Measurements from ENCODE around the gene MYO5A. TPM values are rescaled to one million over a fixed set of nuclear protein-coding genes. Genes with fewer than 3 reads are reported as not detected.

MYO5A gene
- total RNA-seq, 1 experiment from 2014 or later: 61.1 TPM

DNA sequence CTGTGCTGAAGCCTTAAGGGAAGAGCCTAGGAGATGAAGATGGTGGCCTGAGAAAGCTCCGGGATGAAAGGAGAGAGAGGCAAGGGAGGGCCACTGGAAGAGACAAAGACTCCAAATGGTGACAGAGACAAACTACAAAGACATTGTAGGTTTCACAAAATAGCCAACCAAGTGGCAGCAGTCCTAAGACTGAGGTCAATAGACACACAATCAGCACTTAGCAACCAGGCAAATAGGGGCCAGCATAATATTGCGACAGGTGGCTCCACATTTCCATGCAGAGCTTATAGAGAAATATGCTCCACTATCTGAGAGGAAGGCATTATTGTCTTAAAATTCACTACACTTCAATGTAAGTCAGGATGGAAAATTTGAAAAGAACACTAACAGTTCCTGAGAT lies 211.0 kb downstream of the MYO5A start:
- POLR2A ChIA-PET: no interaction called here

DNA sequence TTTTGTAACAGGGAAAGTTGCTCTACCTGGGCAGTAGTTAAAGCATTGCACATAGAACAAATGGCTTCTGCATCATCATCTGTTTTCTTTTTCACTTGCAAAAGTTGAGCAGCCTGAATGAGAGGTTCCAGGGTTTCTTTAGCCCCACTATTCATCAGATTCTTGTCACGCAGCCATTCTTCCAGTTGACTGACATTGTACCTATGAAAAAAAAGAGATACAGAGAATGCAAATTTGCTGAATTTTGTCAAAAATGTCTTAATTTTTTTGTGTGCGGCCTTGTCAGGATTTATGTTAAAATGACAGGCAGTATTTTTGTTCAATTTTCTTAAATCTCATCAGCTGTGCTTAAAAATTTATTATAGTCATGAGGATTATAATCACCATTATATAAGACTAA lies 211.7 kb downstream of the MYO5A start:
- intact Hi-C loops (cut with micrococcal nuclease; ENCODE audit: unreplicated experiment) (no loop called here), in situ Hi-C loops (cut with HindIII; ENCODE audit: low pct_unique_long_range_greater_than_20kb, low sequenced_read_pairs) (no loop called here)
- Histone ChIP-seq H3K4me3 (ENCODE audit: low read depth in 2 of 2, low read length in 2 of 2) (no peak overlapping the region), H3K27me3 (ENCODE audit: control insufficient read depth, insufficient read depth, low read length) (no peaks in the 10 kb centered on the region), H3K27ac (ENCODE audit: low read length) (no peak overlapping the region), H3K36me3 (ENCODE audit: control insufficient read depth, insufficient read depth, low read length) (peaks cover 9% of the 10 kb centered on the region), H3K4me1 (ENCODE audit: control insufficient read depth, insufficient read depth, low read length) (no peaks in the 10 kb centered on the region), H3K9me3 (ENCODE audit: control insufficient read depth, insufficient read depth, low read depth, low read length) (no peaks in the 10 kb centered on the region)
- ATAC-seq (no peak), DNase-seq (ENCODE audit: low read depth, low spot score) (no peak)
- no TSS peak for BruUV-seq (replicated peaks)
- no peak for TF ChIP-seq POLR2AphosphoS5 (IDR thresholded peaks at IDR 0.05; ENCODE audit: low read depth, low read length)
- TF ChIP-seq, protein P1, sequence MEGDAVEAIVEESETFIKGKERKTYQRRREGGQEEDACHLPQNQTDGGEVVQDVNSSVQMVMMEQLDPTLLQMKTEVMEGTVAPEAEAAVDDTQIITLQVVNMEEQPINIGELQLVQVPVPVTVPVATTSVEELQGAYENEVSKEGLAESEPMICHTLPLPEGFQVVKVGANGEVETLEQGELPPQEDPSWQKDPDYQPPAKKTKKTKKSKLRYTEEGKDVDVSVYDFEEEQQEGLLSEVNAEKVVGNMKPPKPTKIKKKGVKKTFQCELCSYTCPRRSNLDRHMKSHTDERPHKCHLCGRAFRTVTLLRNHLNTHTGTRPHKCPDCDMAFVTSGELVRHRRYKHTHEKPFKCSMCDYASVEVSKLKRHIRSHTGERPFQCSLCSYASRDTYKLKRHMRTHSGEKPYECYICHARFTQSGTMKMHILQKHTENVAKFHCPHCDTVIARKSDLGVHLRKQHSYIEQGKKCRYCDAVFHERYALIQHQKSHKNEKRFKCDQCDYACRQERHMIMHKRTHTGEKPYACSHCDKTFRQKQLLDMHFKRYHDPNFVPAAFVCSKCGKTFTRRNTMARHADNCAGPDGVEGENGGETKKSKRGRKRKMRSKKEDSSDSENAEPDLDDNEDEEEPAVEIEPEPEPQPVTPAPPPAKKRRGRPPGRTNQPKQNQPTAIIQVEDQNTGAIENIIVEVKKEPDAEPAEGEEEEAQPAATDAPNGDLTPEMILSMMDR (IDR thresholded peaks at IDR 0.05): no peak
- ChIA-PET POLR2A (no interaction called here), CTCF (no interaction called here)

More for the DNA sequence above, 211.0 kb downstream of the MYO5A start:
- no peak overlapping the region for H3K27ac ChIP-seq (ENCODE audit: low read length)
- TF ChIP-seq, protein P1 (IDR thresholded peaks at IDR 0.05): no peak
- TF ChIP-seq, protein P2, sequence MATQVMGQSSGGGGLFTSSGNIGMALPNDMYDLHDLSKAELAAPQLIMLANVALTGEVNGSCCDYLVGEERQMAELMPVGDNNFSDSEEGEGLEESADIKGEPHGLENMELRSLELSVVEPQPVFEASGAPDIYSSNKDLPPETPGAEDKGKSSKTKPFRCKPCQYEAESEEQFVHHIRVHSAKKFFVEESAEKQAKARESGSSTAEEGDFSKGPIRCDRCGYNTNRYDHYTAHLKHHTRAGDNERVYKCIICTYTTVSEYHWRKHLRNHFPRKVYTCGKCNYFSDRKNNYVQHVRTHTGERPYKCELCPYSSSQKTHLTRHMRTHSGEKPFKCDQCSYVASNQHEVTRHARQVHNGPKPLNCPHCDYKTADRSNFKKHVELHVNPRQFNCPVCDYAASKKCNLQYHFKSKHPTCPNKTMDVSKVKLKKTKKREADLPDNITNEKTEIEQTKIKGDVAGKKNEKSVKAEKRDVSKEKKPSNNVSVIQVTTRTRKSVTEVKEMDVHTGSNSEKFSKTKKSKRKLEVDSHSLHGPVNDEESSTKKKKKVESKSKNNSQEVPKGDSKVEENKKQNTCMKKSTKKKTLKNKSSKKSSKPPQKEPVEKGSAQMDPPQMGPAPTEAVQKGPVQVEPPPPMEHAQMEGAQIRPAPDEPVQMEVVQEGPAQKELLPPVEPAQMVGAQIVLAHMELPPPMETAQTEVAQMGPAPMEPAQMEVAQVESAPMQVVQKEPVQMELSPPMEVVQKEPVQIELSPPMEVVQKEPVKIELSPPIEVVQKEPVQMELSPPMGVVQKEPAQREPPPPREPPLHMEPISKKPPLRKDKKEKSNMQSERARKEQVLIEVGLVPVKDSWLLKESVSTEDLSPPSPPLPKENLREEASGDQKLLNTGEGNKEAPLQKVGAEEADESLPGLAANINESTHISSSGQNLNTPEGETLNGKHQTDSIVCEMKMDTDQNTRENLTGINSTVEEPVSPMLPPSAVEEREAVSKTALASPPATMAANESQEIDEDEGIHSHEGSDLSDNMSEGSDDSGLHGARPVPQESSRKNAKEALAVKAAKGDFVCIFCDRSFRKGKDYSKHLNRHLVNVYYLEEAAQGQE (IDR thresholded peaks at IDR 0.05; ENCODE audit: insufficient read depth in 1 of 2, low read depth in 2 of 2, low read length in 1 of 2): no peak
- TF ChIP-seq SIN3A (IDR thresholded peaks at IDR 0.05; ENCODE audit: borderline replicate concordance, insufficient read depth, low read depth, low read length) (no peak), POLR2AphosphoS5 (IDR thresholded peaks at IDR 0.05; ENCODE audit: low read depth, low read length) (no peak), TCF7L2 (IDR thresholded peaks at IDR 0.05; ENCODE audit: low read depth, low read length) (no peak)
- H3K9me3 ChIP-seq (ENCODE audit: control insufficient read depth, insufficient read depth, low read depth, low read length): no peaks in the 10 kb centered on the region
- intact Hi-C loops (cut with micrococcal nuclease; ENCODE audit: unreplicated experiment): no loop called here
- no peak overlapping the region for H3K4me3 ChIP-seq (ENCODE audit: low read depth in 2 of 2, low read length in 2 of 2)
- ATAC-seq: no peak
- BruUV-seq (replicated peaks): no TSS peak
- no peaks in the 10 kb centered on the region for H3K4me1 ChIP-seq (ENCODE audit: control insufficient read depth, insufficient read depth, low read length)
- in situ Hi-C loops (cut with HindIII; ENCODE audit: low pct_unique_long_range_greater_than_20kb, low sequenced_read_pairs): no loop called here
- no peaks in the 10 kb centered on the region for H3K27me3 ChIP-seq (ENCODE audit: control insufficient read depth, insufficient read depth, low read length)
- peaks cover 9% of the 10 kb centered on the region for H3K36me3 ChIP-seq (ENCODE audit: control insufficient read depth, insufficient read depth, low read length)
- CTCF ChIA-PET: no interaction called here
- DNase-seq (ENCODE audit: low read depth, low spot score): no peak
